Hindlimb muscle (tissue), 1 donor: ENCODE measurements around the gene EOLA2. TPM values are rescaled to one million over a fixed set of nuclear protein-coding genes. Genes with fewer than 3 reads are reported as not detected.
"Not testable (repeated sequence)": the region's sequence is repeated elsewhere in the genome, so short reads cannot be mapped to it uniquely, and the experiment has no call there.

Experiments used
- DNase-seq: peaks from one replicate; pipeline ENCODE4 v3.0.0-alpha.2; 2013
- polyA plus RNA-seq: library from polyadenylated mRNA; unstranded; fragments of 120-200 nt; gene quantifications from one replicate; pipeline ENCODE4 v1.2.1, GENCODE V29; 2013; ENCODE audit not compliant: insufficient read length

The EOLA2 gene
- polyA plus RNA-seq, 1 donor = 17.5 TPM

DNA sequence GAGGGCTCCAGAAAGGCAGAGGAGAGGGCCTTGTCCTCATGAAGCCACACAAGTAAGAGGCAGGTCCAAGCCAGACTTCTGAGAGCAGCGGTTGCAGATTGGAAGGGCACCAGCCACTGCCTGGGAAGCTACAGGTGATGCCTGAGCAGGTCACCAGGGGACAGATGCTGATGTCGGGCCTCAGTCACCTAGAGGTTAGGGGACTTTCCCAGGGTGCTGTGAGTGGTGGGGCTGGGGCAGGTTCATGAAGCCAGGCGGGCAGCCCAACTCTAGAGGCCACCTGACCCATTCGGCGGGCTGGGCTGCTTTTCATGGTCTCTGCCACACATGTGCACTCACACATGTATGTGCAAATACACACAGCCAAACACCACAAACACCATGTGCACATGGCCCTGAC, 5.3 kb downstream of the EOLA2 start:
- DNase-seq = not testable (repeated sequence)

GRCh38 chrX:149932150-149932549, 6.1 kb downstream of the EOLA2 start:
- DNase-seq = not testable (repeated sequence)

DNA sequence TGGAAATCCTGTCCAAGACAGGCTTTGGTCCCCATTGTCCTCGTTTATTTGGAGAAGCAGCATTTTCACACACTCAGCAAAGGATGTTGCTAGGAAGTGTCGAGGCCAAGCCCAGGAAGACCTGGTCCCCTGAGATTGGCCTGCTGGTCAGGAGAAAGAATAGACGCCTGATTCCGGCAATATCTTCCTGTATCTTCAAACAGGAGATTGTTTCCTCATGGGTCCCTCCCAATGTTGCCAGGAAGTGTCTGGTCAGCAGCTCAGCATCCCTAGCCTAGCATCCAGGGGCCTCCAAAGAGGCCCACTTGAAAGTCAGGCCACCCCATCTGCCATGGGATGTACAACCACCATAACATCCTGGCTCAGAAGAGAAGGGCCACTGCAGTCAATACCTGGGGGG, 6.9 kb downstream of the EOLA2 start:
- DNase-seq = not testable (repeated sequence)

- not testable (repeated sequence) for DNase-seq
Observed at GRCh38 chrX:149929400-149929799, 8.9 kb downstream of the EOLA2 start, which contains the start of gene HSFX4. HSFX4 (plus strand) TSS chrX:149929573; CDS start chrX:149929645, 72 bp downstream.

GRCh38 chrX:149928635-149929034, 9.7 kb downstream of the EOLA2 start:
- not testable (repeated sequence) for DNase-seq

GRCh38 chrX:149927964-149928258, 10.4 kb downstream of the EOLA2 start:
- not testable (repeated sequence) for DNase-seq

- DNase-seq = not testable (repeated sequence)
Observed at GRCh38 chrX:149927245-149927963, 10.9 kb downstream of the EOLA2 start.

- not testable (repeated sequence) for DNase-seq
Observed at GRCh38 chrX:149924434-149924833, 13.9 kb downstream of the EOLA2 start.

- not testable (repeated sequence) for DNase-seq
Observed at GRCh38 chrX:149923836-149924235, 14.5 kb downstream of the EOLA2 start.

GRCh38 chrX:149916745-149917392, 21.4 kb downstream of the EOLA2 start:
- no peak for DNase-seq

- no peak for DNase-seq
Observed at GRCh38 chrX:149910178-149910695, 28.1 kb downstream of the EOLA2 start.

GRCh38 chrX:149909324-149910177, 28.7 kb downstream of the EOLA2 start:
- no peak for DNase-seq

DNA sequence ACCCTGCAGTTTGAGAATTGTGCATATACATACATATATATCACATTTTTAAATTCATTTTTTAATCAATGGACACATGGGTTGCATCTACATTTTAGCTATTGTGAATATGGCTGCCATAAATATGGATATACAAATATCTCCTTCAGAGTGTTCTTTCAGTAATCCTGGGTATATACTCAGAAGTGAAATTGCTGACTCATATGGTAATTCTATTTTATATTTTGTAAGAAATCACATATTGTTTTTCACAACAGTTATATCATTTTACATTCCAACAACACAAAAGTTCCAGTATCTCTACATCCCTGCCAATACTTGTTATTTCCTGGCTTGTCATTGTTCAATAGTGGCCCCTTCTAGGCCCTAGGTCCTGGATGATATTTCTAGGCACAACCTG, 29.6 kb downstream of the EOLA2 start:
- DNase-seq = no peak

- no peak for DNase-seq
Observed at GRCh38 chrX:149908308-149908707, 30.0 kb downstream of the EOLA2 start.

DNA sequence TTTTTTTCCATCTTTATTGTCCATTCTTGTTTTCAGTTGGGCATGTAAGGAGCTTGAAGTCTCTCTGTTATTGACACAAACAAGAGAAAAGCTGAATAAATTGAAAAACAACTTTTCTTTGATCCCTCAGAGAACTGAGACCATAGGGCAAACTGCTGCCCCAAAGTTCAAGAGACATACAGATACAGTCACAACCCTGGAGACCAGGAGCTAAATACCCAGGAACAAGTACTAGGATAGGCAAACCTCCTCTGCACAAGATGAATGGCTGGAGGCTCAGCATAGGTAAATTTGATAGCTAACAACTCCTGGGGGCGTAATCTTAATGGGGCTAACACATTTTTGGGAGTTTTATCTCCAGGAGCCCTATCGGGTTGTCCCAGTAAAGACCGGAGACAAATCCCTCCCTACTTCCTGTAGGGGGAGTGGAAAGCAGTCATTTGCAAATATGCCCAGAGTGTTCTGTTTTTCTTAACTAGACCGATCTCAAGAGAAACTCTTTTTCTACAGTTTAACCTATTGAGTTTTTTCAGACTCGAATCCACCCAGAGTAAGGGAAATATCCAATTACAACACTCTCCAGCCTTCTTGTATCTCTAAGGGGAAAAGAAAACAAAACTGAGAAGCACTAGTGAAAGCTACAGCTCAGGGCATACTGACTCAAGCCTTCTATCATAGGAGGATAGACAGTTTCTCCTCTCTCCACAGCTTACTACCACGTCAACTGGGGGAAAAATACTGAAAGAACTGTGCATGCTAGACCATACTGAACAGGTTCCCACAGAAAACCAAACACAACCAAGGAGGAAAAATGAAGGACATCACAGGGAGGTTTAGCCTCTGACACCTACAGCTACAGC, 34.2 kb downstream of the EOLA2 start:
- no peak for DNase-seq

DNA sequence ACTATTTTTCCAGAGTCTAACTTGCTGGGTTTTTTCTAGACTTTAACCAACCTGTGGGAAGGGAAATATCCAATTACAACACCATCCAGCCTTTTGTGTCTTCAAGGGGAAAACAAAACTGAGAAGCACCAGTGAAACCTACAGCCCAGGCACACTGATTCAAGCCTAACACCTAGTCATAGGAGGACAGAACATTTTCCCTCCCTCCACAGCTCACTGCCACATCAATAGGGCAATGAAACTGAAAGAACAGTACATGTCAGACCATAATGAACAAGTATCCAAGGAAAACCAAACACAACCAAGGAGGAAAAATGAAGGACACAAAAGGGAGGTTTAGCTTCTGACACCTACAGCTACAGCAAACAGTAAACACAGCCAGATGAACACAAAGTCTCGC, 39.7 kb downstream of the EOLA2 start:
- no peak for DNase-seq

DNA sequence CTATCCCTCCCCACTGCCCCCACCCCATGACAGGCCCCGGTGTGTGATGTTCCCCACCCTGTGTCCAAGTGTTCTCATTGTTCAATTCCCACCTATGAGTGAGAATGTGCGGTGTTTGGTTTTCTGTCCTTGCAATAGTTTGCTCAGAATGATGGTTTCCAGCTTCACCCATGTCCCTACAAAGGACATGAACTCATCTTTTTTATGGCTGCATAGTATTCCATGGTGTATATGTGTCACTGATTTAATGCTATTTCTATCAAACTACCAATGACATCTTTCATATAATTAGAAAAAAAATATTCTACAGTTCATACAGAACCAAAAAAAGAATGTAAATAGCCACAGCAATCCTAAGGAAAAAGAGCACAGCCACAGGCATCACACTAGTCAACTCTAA, 47.5 kb downstream of the EOLA2 start:
- DNase-seq = not testable (repeated sequence)

Other genes starting within 250 kb of the EOLA2 start
- gene MAGEA11, start 226.4 kb downstream of the EOLA2 start, polyA plus RNA-seq = not detected
- gene HSFX1, start 164.4 kb downstream of the EOLA2 start, polyA plus RNA-seq = 2.1 TPM
- gene MAGEA9, start 156.6 kb downstream of the EOLA2 start, polyA plus RNA-seq = not detected
- gene MAGEA8, start 57.3 kb downstream of the EOLA2 start, polyA plus RNA-seq = 0.10 TPM
- gene HSFX4, start 8.9 kb downstream of the EOLA2 start, polyA plus RNA-seq = 0.36 TPM